Transverse colon (tissue), 4 donors: Measurements from ENCODE around the gene SLC18B1. TPM values are rescaled to one million over a fixed set of nuclear protein-coding genes. Genes with fewer than 3 reads are reported as not detected.

Source experiments
- DNase-seq: peaks from one replicate; pipeline ENCODE4 v3.0.0-alpha.2; 2019
- H3K27ac ChIP-seq, 4 donors: fragments of 200-600 bp; sonication (generic); 2 replicates each; pipeline ENCODE4 v1.5.1; 2016 to 2018; ENCODE audit warnings: inconsistent platforms in 4 of 4
- H3K27me3 ChIP-seq: fragments of 200-600 bp; sonication (generic); 2 replicates; pipeline ENCODE4 v1.5.1; 2017; ENCODE audit warnings: inconsistent platforms
- H3K36me3 ChIP-seq, 4 donors: fragments of 200-600 bp; sonication (generic); 2 replicates each; pipeline ENCODE4 v1.5.1; 2017 to 2019; ENCODE audit warnings: inconsistent platforms in 4 of 4
- H3K4me1 ChIP-seq, 4 donors: fragments of 200-600 bp; sonication (generic); 2 replicates each; pipeline ENCODE4 v1.5.1; 2017 to 2020; ENCODE audit warnings: inconsistent platforms in 4 of 4
- H3K4me3 ChIP-seq, 4 donors: fragments of 200-600 bp; sonication (generic); 1 replicate in 1 of 4; 2 replicates in 3 of 4; pipeline versions ENCODE4 v1.5.1 to v1.6.1; 2017 to 2019; ENCODE audit warnings: inconsistent platforms in 4 of 4
- H3K9me3 ChIP-seq, 2 donors: fragments of 200-600 bp; sonication (generic); 2 replicates each; pipeline ENCODE4 v1.5.1; 2017 to 2019; ENCODE audit warnings: inconsistent platforms in 2 of 2
- EP300 ChIP-seq: sonication (generic); formaldehyde crosslinking; IDR thresholded peaks from one replicate; pipeline ENCODE4 v1.6.1; 2017; ENCODE audit warnings: antibody characterized with exemption, low read depth
- POLR2A ChIP-seq: fragments of 450-650 bp; IDR thresholded peaks from one replicate; pipeline ENCODE4 v1.6.1; 2016; ENCODE audit warnings: antibody characterized with exemption, mild to moderate bottlenecking, moderate library complexity
- POLR2AphosphoS5 ChIP-seq, 3 donors: sonication (generic); formaldehyde crosslinking; IDR thresholded peaks; one replicate each; pipeline ENCODE4 v1.6.1; 2016; ENCODE audit warnings: antibody characterized with exemption in 3 of 3
- WGBS, 2 donors: methylation state at CpG; one replicate each; pipeline ENCODE4 v1.1.5; 2018; ENCODE audit warnings: low coverage in 1 of 2; 5-methylcytosine and 5-hydroxymethylcytosine counted together
- in situ Hi-C, 4 donors: fragments of 200-750 bp; cut with MboI; loops; one replicate each; pipeline versions ENCODE4 v1.15.0 to v1.15.1; 2017; ENCODE audit warnings: low sequenced_read_pairs in 3 of 4, low pct_ligation_motif_present in 1 of 4, low pct_unique_long_range_greater_than_20kb in 1 of 4
- intact Hi-C: fragments of 100-400 bp; cut with DNase I; formaldehyde crosslinking; loops from one replicate; pipeline ENCODE4 v1.15.1; 2023; ENCODE audit warnings: low total_unique reads
- total RNA-seq, 4 donors: library from RNA; depleted of rRNA; stranded (reverse); fragments of >200 nt; gene quantifications; one replicate each; pipeline ENCODE4 v1.1.0, GENCODE V29; 2016
- TF ChIP-seq, protein P1 (sequence below), 5 experiments: fragments of 200-600 bp in 3 of 5; fragments of 450-650 bp in 2 of 5; sonication (generic) in 3 of 5; IDR thresholded peaks; 1 replicate in 2 of 5; 2 replicates in 3 of 5; pipeline ENCODE4 v1.5.1; 2016 to 2017; ENCODE audit warnings: antibody characterized with exemption in 5 of 5, inconsistent platforms in 3 of 5, mild to moderate bottlenecking in 2 of 5, moderate library complexity in 1 of 5

Gene SLC18B1
- total RNA-seq, 4 donors from 2014 or later: 1.6 to 16.0 (median 10.3) TPM

DNA sequence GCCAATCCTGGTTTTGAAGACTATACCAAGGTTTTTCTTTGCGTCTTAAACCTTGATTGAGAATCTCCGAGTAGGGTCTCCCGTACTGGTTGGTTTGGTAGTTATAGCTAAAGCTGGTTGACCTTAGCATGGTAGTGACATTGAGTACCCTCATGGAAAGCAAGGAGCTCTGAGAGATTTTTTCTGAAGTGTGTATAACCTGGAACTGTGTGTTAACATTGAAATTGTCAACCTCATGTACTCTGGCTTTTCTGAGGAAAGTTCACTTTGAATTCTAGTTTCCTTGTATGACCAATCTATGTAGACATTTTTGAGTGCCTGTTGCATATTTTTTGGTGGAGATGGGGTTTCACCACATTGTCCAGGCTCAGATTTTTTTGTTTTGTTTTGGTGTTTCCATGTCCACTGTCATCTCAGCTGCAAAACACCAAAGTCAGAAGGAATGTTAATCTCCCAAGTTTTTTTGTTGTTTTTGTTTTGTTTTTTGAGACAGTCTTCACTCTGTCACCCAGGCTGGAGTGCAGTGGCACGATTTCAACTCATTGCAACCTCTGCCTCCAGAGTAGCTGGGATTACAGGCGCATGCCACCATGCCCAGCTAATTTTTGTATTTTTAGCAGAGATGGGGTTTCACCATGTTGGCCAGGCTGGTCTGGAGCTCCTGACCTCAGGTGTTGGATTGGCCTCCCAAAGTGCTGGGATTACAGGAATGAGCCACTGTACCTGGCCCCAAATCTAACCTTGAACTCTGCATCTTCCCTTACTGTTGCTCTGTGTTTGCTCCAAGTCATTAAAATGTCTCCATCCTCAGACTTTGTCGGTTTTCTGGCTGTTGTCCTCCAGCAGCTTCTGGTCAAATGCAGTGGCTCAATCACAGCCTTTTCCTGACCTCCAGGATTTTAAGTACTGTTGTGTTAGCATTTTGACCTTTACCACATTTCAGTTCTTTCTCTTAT lies 20.2 kb upstream of the SLC18B1 start:
- DNase-seq: no peak
- Histone ChIP-seq H3K9me3 (no peaks in the 10 kb centered on the region), H3K27me3 (no peaks in the 10 kb centered on the region), H3K4me1 (peaks cover 12 to 35% (median 15%) of the 10 kb centered on the region in 4 donors), H3K4me3 (no peak overlapping the region), H3K27ac (no peak overlapping the region), H3K36me3 (peaks cover 0 to 27% (median 5%) of the 10 kb centered on the region in 4 donors)
- TF ChIP-seq POLR2AphosphoS5 (IDR thresholded peaks at IDR 0.05): no peak
- TF ChIP-seq EP300: no peak
- TF ChIP-seq, protein P1, sequence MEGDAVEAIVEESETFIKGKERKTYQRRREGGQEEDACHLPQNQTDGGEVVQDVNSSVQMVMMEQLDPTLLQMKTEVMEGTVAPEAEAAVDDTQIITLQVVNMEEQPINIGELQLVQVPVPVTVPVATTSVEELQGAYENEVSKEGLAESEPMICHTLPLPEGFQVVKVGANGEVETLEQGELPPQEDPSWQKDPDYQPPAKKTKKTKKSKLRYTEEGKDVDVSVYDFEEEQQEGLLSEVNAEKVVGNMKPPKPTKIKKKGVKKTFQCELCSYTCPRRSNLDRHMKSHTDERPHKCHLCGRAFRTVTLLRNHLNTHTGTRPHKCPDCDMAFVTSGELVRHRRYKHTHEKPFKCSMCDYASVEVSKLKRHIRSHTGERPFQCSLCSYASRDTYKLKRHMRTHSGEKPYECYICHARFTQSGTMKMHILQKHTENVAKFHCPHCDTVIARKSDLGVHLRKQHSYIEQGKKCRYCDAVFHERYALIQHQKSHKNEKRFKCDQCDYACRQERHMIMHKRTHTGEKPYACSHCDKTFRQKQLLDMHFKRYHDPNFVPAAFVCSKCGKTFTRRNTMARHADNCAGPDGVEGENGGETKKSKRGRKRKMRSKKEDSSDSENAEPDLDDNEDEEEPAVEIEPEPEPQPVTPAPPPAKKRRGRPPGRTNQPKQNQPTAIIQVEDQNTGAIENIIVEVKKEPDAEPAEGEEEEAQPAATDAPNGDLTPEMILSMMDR (IDR thresholded peaks at IDR 0.05): no peak
- TF ChIP-seq POLR2A: no peak
- in situ Hi-C loops: loop anchor here in 1 of 4 donors (25.0 kb wide), 1 partner anchor 1181 kb away; the partner anchor contains the start of genes ENPP3 and MED23
- 75 to 84% methylated on average over 2 to 6 of the region's 6 CpGs for WGBS, 2 donors
- intact Hi-C loops: no loop called here

DNA sequence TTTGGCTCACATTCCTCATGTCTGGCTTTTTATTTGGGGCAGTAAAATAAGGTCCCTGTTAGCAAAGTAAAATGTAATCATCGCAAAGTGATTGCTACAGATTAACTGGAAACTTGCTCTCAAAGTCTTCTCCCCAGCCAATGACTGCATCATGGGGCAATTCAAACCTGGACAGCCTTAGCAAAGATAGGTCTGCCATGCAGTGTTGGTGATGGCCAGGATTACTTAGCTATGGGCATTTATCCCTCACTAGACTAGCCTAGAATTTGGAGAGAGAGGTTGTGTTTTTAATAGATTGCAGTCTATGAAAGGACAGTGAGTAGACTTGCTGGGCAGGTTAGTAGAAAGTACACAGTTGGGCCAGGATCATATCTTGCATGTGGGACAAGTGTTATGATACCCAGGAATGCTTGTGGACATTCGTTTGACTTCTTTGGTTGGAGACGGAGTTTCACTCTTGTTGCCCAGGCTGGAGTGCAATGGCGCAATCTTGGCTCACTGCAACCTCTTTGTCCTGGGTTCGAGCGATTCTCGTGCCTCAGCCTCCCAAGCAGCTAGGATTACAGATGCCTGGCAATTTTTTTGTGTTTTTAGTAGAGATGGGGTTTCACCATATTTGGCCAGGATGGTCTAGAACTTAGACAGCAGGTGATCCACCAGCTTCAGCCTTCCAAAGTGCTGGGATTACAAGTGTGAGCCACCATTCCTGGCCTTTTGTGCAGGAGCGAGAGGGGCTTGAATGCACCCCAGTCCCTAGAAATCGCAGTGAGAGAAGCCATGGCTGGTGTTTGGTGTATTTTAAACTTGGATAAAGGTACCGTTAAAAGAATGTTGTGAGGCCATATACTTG lies 19.3 kb upstream of the SLC18B1 start:
- H3K9me3 ChIP-seq: no peaks in the 10 kb centered on the region
- WGBS, 2 donors: 83 to 100% methylated on average over 1 to 10 of the region's 10 CpGs
- peaks cover 0 to 27% (median 5%) of the 10 kb centered on the region in 4 donors for H3K36me3 ChIP-seq
- no peak overlapping the region for H3K4me3 ChIP-seq
- no peak for DNase-seq
- in situ Hi-C loops: loop anchor here in 1 of 4 donors (25.0 kb wide), 1 partner anchor 1180 kb away; the partner anchor contains the start of genes ENPP3 and MED23
- no peaks in the 10 kb centered on the region for H3K27me3 ChIP-seq
- intact Hi-C loops: no loop called here
- H3K27ac ChIP-seq: no peak overlapping the region
- TF ChIP-seq POLR2A: no peak
- TF ChIP-seq, protein P1 (IDR thresholded peaks at IDR 0.05): no peak
- TF ChIP-seq EP300: no peak
- TF ChIP-seq POLR2AphosphoS5 (IDR thresholded peaks at IDR 0.05): no peak
- peaks cover 12 to 31% (median 15%) of the 10 kb centered on the region in 4 donors for H3K4me1 ChIP-seq

DNA sequence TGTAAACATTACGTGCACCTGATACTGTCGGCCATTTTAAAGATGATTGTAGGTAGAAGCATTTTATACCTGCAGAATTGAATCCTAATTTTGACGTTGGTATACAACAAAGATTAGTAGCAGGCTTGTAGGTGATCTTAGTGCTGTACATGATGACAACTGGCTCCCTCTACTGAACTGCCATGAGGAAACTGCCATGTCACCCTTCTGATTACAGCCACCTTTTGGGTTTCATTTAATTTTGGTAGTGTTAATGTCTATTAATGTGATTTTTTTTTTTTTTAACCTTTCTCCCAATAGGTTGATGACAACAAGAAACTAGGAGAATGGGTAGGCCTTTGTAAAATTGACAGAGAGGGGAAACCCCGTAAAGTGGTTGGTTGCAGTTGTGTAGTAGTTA lies 18.2 kb upstream of the SLC18B1 start:
- Histone ChIP-seq H3K27me3 (no peaks in the 10 kb centered on the region), H3K4me1 (peaks cover 14 to 36% (median 19%) of the 10 kb centered on the region in 4 donors), H3K27ac (no peak overlapping the region), H3K36me3 (peaks cover 0 to 27% (median 5%) of the 10 kb centered on the region in 4 donors), H3K9me3 (no peaks in the 10 kb centered on the region), H3K4me3 (peak overlapping the region in 1 of 4 donors; percentile 82)
- intact Hi-C loops (no loop called here), in situ Hi-C loops (loop anchor here in 1 of 4 donors (25.0 kb wide), 1 partner anchor 1179 kb away; the partner anchor contains the start of genes ENPP3 and MED23)
- TF ChIP-seq EP300 (no peak), POLR2A (no peak), POLR2AphosphoS5 (IDR thresholded peaks at IDR 0.05) (no peak)
- TF ChIP-seq, protein P1 (IDR thresholded peaks at IDR 0.05): no peak
- 46 to 53% methylated on average over 2 to 4 of the region's 4 CpGs for WGBS, 2 donors
- DNase-seq: no peak
